NCI-H524 treated with DMSO at 0.1 percent for 48 hours (cell line): ENCODE measurements around the gene ZNF263.
"Not testable (repeated sequence)": the region's sequence is repeated elsewhere in the genome, so short reads cannot be mapped to it uniquely, and the experiment has no call there.

Experiments used
- DNase-seq: peaks from one replicate; lab custom pipeline; 2025; lab: John Stamatoyannopoulos, UW

ZNF263 gene

GRCh38 chr16:3268294-3268693 is 15.0 kb upstream of the ZNF263 start:
- DNase-seq = no peak

GRCh38 chr16:3270718-3271117 is 12.6 kb upstream of the ZNF263 start:
- DNase-seq = not testable (repeated sequence)

GRCh38 chr16:3271281-3271680 is 12.0 kb upstream of the ZNF263 start:
- DNase-seq = not testable (repeated sequence)

- DNase-seq = no peak
These were observed 8.8 kb upstream of the ZNF263 start for GRCh38 chr16:3274490-3274889.

GRCh38 chr16:3274947-3275346 is 8.3 kb upstream of the ZNF263 start:
- DNase-seq = no peak

GRCh38 chr16:3276679-3277078 is 6.6 kb upstream of the ZNF263 start:
- no peak for DNase-seq

GRCh38 chr16:3281222-3281820 is 2.0 kb upstream of the ZNF263 start:
- no peak for DNase-seq

GRCh38 chr16:3282103-3282729 is 1.1 kb upstream of the ZNF263 start:
- DNase-seq = peak; percentile 75

GRCh38 chr16:3283543-3284447 is 504 bp downstream of the ZNF263 start:
- no peak for DNase-seq

GRCh38 chr16:3285131-3285530 is 1.8 kb downstream of the ZNF263 start:
- DNase-seq = no peak

GRCh38 chr16:3289998-3290673 is 6.8 kb downstream of the ZNF263 start:
- DNase-seq = no peak

GRCh38 chr16:3292604-3293003 is 9.3 kb downstream of the ZNF263 start:
- DNase-seq = no peak

- DNase-seq = no peak
These were observed 11.9 kb downstream of the ZNF263 start for GRCh38 chr16:3295209-3295608.

GRCh38 chr16:3295783-3296182 is 12.5 kb downstream of the ZNF263 start:
- DNase-seq = no peak

- DNase-seq = no peak
These were observed 21.1 kb downstream of the ZNF263 start for GRCh38 chr16:3304370-3304769.

GRCh38 chr16:3305109-3306068 is 22.1 kb downstream of the ZNF263 start, which contains the start of the genes TIGD7 and ZNF75A:
Gene TIGD7 (minus strand): TSS chr16:3305430. CDS start chr16:3300614, 4,816 bp downstream.
Gene ZNF75A (plus strand): TSS chr16:3305497. CDS start chr16:3308429, 2,932 bp downstream.
- DNase-seq = peak; percentile 76

- DNase-seq = no peak
These were observed 22.8 kb downstream of the ZNF263 start for GRCh38 chr16:3306078-3306477.

- DNase-seq = no peak
These were observed 28.2 kb downstream of the ZNF263 start for GRCh38 chr16:3311496-3311895.

GRCh38 chr16:3317315-3317999 is 34.2 kb downstream of the ZNF263 start:
- no peak for DNase-seq

GRCh38 chr16:3321816-3322215 is 38.5 kb downstream of the ZNF263 start:
- DNase-seq = no peak
